Transverse colon (tissue), 4 donors: Measurements from ENCODE around the gene RRAD. TPM values are rescaled to one million over a fixed set of nuclear protein-coding genes. Genes with fewer than 3 reads are reported as not detected.
A peak's percentile ranks its signal among the peaks of the same experiment; 100 is the strongest.
"Not testable (repeated sequence)": the region's sequence is repeated elsewhere in the genome, so short reads cannot be mapped to it uniquely, and the experiment has no call there.

ENCODE experiments used
- DNase-seq: peaks from one replicate; pipeline ENCODE4 v3.0.0-alpha.2; 2019
- H3K27ac ChIP-seq, 4 donors: fragments of 200-600 bp; sonication (generic); 2 replicates each; pipeline ENCODE4 v1.5.1; 2016 to 2018; ENCODE audit warnings: inconsistent platforms in 4 of 4
- H3K27me3 ChIP-seq: fragments of 200-600 bp; sonication (generic); 2 replicates; pipeline ENCODE4 v1.5.1; 2017; ENCODE audit warnings: inconsistent platforms
- H3K36me3 ChIP-seq, 4 donors: fragments of 200-600 bp; sonication (generic); 2 replicates each; pipeline ENCODE4 v1.5.1; 2017 to 2019; ENCODE audit warnings: inconsistent platforms in 4 of 4
- H3K4me1 ChIP-seq, 4 donors: fragments of 200-600 bp; sonication (generic); 2 replicates each; pipeline ENCODE4 v1.5.1; 2017 to 2020; ENCODE audit warnings: inconsistent platforms in 4 of 4
- H3K4me3 ChIP-seq, 4 donors: fragments of 200-600 bp; sonication (generic); 1 replicate in 1 of 4; 2 replicates in 3 of 4; pipeline versions ENCODE4 v1.5.1 to v1.6.1; 2017 to 2019; ENCODE audit warnings: inconsistent platforms in 4 of 4
- H3K9me3 ChIP-seq, 2 donors: fragments of 200-600 bp; sonication (generic); 2 replicates each; pipeline ENCODE4 v1.5.1; 2017 to 2019; ENCODE audit warnings: inconsistent platforms in 2 of 2
- CTCF ChIP-seq, 5 experiments: fragments of 200-600 bp in 3 of 5; fragments of 450-650 bp in 2 of 5; sonication (generic) in 3 of 5; IDR thresholded peaks; 1 replicate in 2 of 5; 2 replicates in 3 of 5; pipeline ENCODE4 v1.5.1; 2016 to 2017; ENCODE audit warnings: antibody characterized with exemption in 5 of 5, inconsistent platforms in 3 of 5, mild to moderate bottlenecking in 2 of 5, moderate library complexity in 1 of 5
- EP300 ChIP-seq: sonication (generic); formaldehyde crosslinking; IDR thresholded peaks from one replicate; pipeline ENCODE4 v1.6.1; 2017; ENCODE audit warnings: antibody characterized with exemption, low read depth
- POLR2A ChIP-seq: fragments of 450-650 bp; IDR thresholded peaks from one replicate; pipeline ENCODE4 v1.6.1; 2016; ENCODE audit warnings: antibody characterized with exemption, mild to moderate bottlenecking, moderate library complexity
- POLR2AphosphoS5 ChIP-seq, 3 donors: sonication (generic); formaldehyde crosslinking; IDR thresholded peaks; one replicate each; pipeline ENCODE4 v1.6.1; 2016; ENCODE audit warnings: antibody characterized with exemption in 3 of 3
- WGBS, 2 donors: methylation state at CpG; one replicate each; pipeline ENCODE4 v1.1.5; 2018; ENCODE audit warnings: low coverage in 1 of 2; 5-methylcytosine and 5-hydroxymethylcytosine counted together
- in situ Hi-C, 4 donors: fragments of 200-750 bp; cut with MboI; loops; one replicate each; pipeline versions ENCODE4 v1.15.0 to v1.15.1; 2017; ENCODE audit warnings: low sequenced_read_pairs in 3 of 4, low pct_ligation_motif_present in 1 of 4, low pct_unique_long_range_greater_than_20kb in 1 of 4
- intact Hi-C: fragments of 100-400 bp; cut with DNase I; formaldehyde crosslinking; loops from one replicate; pipeline ENCODE4 v1.15.1; 2023; ENCODE audit warnings: low total_unique reads
- total RNA-seq, 4 donors: library from RNA; depleted of rRNA; stranded (reverse); fragments of >200 nt; gene quantifications; one replicate each; pipeline ENCODE4 v1.1.0, GENCODE V29; 2016

The RRAD gene
- total RNA-seq, 4 donors from 2014 or later = 3.5 to 15.3 (median 4.2) TPM; not detected in 1

- Histone ChIP-seq H3K27ac (peak overlapping the region; percentile 2 to 88 (median 66)), H3K4me1 (peaks cover 0 to 71% (median 43%) of the 10 kb centered on the region in 4 donors), H3K27me3 (no peaks in the 10 kb centered on the region), H3K9me3 (no peaks in the 10 kb centered on the region), H3K4me3 (no peak overlapping the region), H3K36me3 (no peaks in the 10 kb centered on the region)
- WGBS, 2 donors = 61 to 78% methylated on average over 5 to 7 of the region's 7 CpGs
- in situ Hi-C loops (loop anchor here in 2 of 4 donors (25.0 kb wide), 2 partner anchors 203 to 428 kb away; partner anchors contain the start of genes B3GNT9 (in 1 of the 2), FBXL8 (in 1 of the 2), HSF4 (in 1 of the 2) and NOL3 (in 1 of the 2)), intact Hi-C loops (no loop called here)
- TF ChIP-seq CTCF (IDR thresholded peaks at IDR 0.05) = no peak
- no peak for TF ChIP-seq POLR2A
- no peak for TF ChIP-seq EP300
- TF ChIP-seq POLR2AphosphoS5 (IDR thresholded peaks at IDR 0.05) = no peak
- DNase-seq = no peak
Observed at GRCh38 chr16:66958857-66959703, 33.7 kb upstream of the RRAD start.

- in situ Hi-C loops = loop anchor here in 2 of 4 donors (25.0 kb wide), 2 partner anchors 206 to 431 kb away; partner anchors contain the start of genes B3GNT9 (in 1 of the 2), FBXL8 (in 1 of the 2), HSF4 (in 1 of the 2) and NOL3 (in 1 of the 2)
- DNase-seq, H3K9me3 ChIP-seq, H3K4me3 ChIP-seq, H3K36me3 ChIP-seq, H3K27me3 ChIP-seq, intact Hi-C loops: not testable (repeated sequence)
- Histone ChIP-seq H3K4me1 (peaks cover 0 to 71% (median 44%) of the 10 kb centered on the region in 4 donors), H3K27ac (peak overlapping the region; percentile 79 to 83 (median 82))
- WGBS, 2 donors = 50% methylated on average over 1 of the region's 1 CpG; no CpG with 5 or more reads in 1 of the 2 donors
Observed at GRCh38 chr16:66956154-66956457, 30.8 kb upstream of the RRAD start.

GRCh38 chr16:66955363-66956153 lies 30.2 kb upstream of the RRAD start:
- Histone ChIP-seq H3K27ac (peak overlapping the region; percentile 79 to 83 (median 82)), H3K4me1 (peaks cover 0 to 68% (median 43%) of the 10 kb centered on the region in 4 donors)
- intact Hi-C loops, H3K9me3 ChIP-seq, DNase-seq, H3K36me3 ChIP-seq, H3K27me3 ChIP-seq, H3K4me3 ChIP-seq: not testable (repeated sequence)
- TF ChIP-seq EP300 = peak; percentile 43
- TF ChIP-seq POLR2A = peak; percentile 15
- WGBS, 2 donors = 52 to 65% methylated on average over 7 to 17 of the region's 17 CpGs
- in situ Hi-C loops = loop anchor here in 2 of 4 donors (25.0 kb wide), 2 partner anchors 207 to 432 kb away; partner anchors contain the start of genes B3GNT9 (in 1 of the 2), FBXL8 (in 1 of the 2), HSF4 (in 1 of the 2) and NOL3 (in 1 of the 2)

GRCh38 chr16:66954097-66954659 lies 28.8 kb upstream of the RRAD start:
- Histone ChIP-seq H3K9me3 (no peaks in the 10 kb centered on the region), H3K4me1 (peaks cover 0 to 61% (median 31%) of the 10 kb centered on the region in 4 donors), H3K27me3 (peaks cover 9% of the 10 kb centered on the region), H3K27ac (peak overlapping the region; percentile 79 to 83 (median 82)), H3K4me3 (peak overlapping the region in 1 of 4 donors; percentile 8), H3K36me3 (no peaks in the 10 kb centered on the region)
- DNase-seq = peak; percentile 89
- 12 to 15% methylated on average over 6 to 8 of the region's 8 CpGs for WGBS, 2 donors
- in situ Hi-C loops (loop anchor here in 2 of 4 donors (25.0 kb wide), 2 partner anchors 208 to 433 kb away; partner anchors contain the start of genes B3GNT9 (in 1 of the 2), FBXL8 (in 1 of the 2), HSF4 (in 1 of the 2) and NOL3 (in 1 of the 2)), intact Hi-C loops (no loop called here)
- TF ChIP-seq EP300 (no peak), POLR2AphosphoS5 (IDR thresholded peaks at IDR 0.05) (no peak), POLR2A (no peak), CTCF (IDR thresholded peaks at IDR 0.05) (peak; percentile 70 to 93 (median 78))
